Loucy (cell line): ENCODE measurements around the gene ZNF132.

ENCODE experiments used
- H2AFZ ChIP-seq: fragments of 200-600 bp; sonication (generic); 2 replicates; pipeline ENCODE4 v1.6.0; 2016; ENCODE audit warnings: antibody characterized with exemption, mild to moderate bottlenecking, low read length, moderate library complexity
- H3F3A ChIP-seq: fragments of 200-600 bp; 2 replicates; pipeline ENCODE4 v1.6.0; 2016; ENCODE audit warnings: antibody characterized with exemption, low read depth, mild to moderate bottlenecking
- H3K27me3 ChIP-seq: fragments of 200-600 bp; sonication (generic); 2 replicates; pipeline ENCODE4 v1.6.1; 2014; ENCODE audit warnings: low read length, mild to moderate bottlenecking; ENCODE audit not compliant: insufficient read depth, poor library complexity, severe bottlenecking
- H3K36me3 ChIP-seq: fragments of 200-600 bp; sonication (generic); 2 replicates; pipeline ENCODE4 v1.6.1; 2016; ENCODE audit warnings: low read length; ENCODE audit not compliant: insufficient read depth
- H3K4me1 ChIP-seq: fragments of 200-600 bp; sonication (generic); 2 replicates; pipeline ENCODE4 v1.5.1; 2014; ENCODE audit warnings: low read length, mild to moderate bottlenecking; ENCODE audit not compliant: insufficient read depth, poor library complexity, severe bottlenecking
- H3K4me2 ChIP-seq: fragments of 200-600 bp; sonication (generic); 2 replicates; pipeline ENCODE4 v1.6.0; 2014; ENCODE audit warnings: antibody characterized with exemption, low read length, low read depth, mild to moderate bottlenecking; ENCODE audit not compliant: poor library complexity, severe bottlenecking
- H3K4me3 ChIP-seq: fragments of 200-600 bp; sonication (generic); 2 replicates; pipeline ENCODE4 v1.5.1; 2014; ENCODE audit warnings: low read length, mild to moderate bottlenecking, mixed read lengths; ENCODE audit not compliant: poor library complexity, severe bottlenecking
- H3K79me2 ChIP-seq: fragments of 200-600 bp; sonication (generic); 2 replicates; pipeline ENCODE4 v1.6.1; 2014; ENCODE audit warnings: low read length; ENCODE audit not compliant: insufficient read depth
- H3K9ac ChIP-seq: fragments of 200-600 bp; sonication (generic); 2 replicates; pipeline ENCODE4 v1.6.0; 2014; ENCODE audit warnings: mild to moderate bottlenecking, low read depth, low read length, moderate library complexity; ENCODE audit not compliant: poor library complexity, severe bottlenecking
- H3K9me2 ChIP-seq: fragments of 200-600 bp; sonication (generic); replicated peaks from 2 replicates; pipeline ENCODE4 v1.6.1; 2016; ENCODE audit warnings: low read depth, low read length, mixed read lengths
- H3K9me3 ChIP-seq: fragments of 200-600 bp; sonication (generic); 2 replicates; pipeline ENCODE4 v1.6.1; 2014; ENCODE audit warnings: mild to moderate bottlenecking, antibody characterized with exemption, low read length, low read depth; ENCODE audit not compliant: insufficient read depth
- H4K20me1 ChIP-seq: fragments of 200-600 bp; sonication (generic); 2 replicates; pipeline ENCODE4 v1.6.0; 2014; ENCODE audit warnings: antibody characterized with exemption, low read length, mild to moderate bottlenecking; ENCODE audit not compliant: insufficient read depth, poor library complexity, severe bottlenecking
- CTCF ChIP-seq: fragments of 200-600 bp; sonication (generic); conservative IDR thresholded peaks from 2 replicates; pipeline ENCODE4 v1.5.1; 2014; ENCODE audit warnings: mild to moderate bottlenecking, antibody characterized with exemption, low read length
- EZH2phosphoT487 ChIP-seq: fragments of 200-600 bp; IDR thresholded peaks from 2 replicates; pipeline ENCODE4 v1.6.1; 2018; ENCODE audit warnings: antibody characterized with exemption, mild to moderate bottlenecking, moderate library complexity, borderline replicate concordance

Gene ZNF132

GRCh38 chr19:58474997-58475713 lies 35.2 kb upstream of the ZNF132 start:
- no peaks in the 10 kb centered on the region for H3F3A ChIP-seq
- no peaks in the 10 kb centered on the region for H3K9me2 ChIP-seq
- H3K4me1 ChIP-seq, result peaks cover 24% of the 10 kb centered on the region
- peak overlapping the region; percentile 83 for H3K4me2 ChIP-seq
- H4K20me1 ChIP-seq, result no peaks in the 10 kb centered on the region
- H3K79me2 ChIP-seq, result no peaks in the 10 kb centered on the region
- peak overlapping the region; percentile 93 for H3K4me3 ChIP-seq
- H3K36me3 ChIP-seq, result peaks cover 12% of the 10 kb centered on the region; the same call in 1 of the 2 replicates
- H3K9ac ChIP-seq, result peak overlapping the region; percentile 58
- no peaks in the 10 kb centered on the region for H3K9me3 ChIP-seq
- H3K27me3 ChIP-seq, result no peaks in the 10 kb centered on the region
- H2AFZ ChIP-seq, result peak overlapping the region; percentile 83
- no peak for TF ChIP-seq EZH2phosphoT487

- H3K9ac ChIP-seq, result no peak overlapping the region
- H3K27me3 ChIP-seq, result no peaks in the 10 kb centered on the region
- TF ChIP-seq CTCF, result no peak
- TF ChIP-seq EZH2phosphoT487, result no peak
- no peak overlapping the region for H2AFZ ChIP-seq
- H3K4me1 ChIP-seq, result peaks cover 24% of the 10 kb centered on the region
- H3K9me2 ChIP-seq, result no peaks in the 10 kb centered on the region
- H3F3A ChIP-seq, result no peaks in the 10 kb centered on the region
- H3K79me2 ChIP-seq, result no peaks in the 10 kb centered on the region
- peaks cover 12% of the 10 kb centered on the region; the same call in 1 of the 2 replicates for H3K36me3 ChIP-seq
- H3K4me2 ChIP-seq, result peak overlapping the region; percentile 83
- H4K20me1 ChIP-seq, result no peaks in the 10 kb centered on the region
- peak overlapping the region; percentile 93 for H3K4me3 ChIP-seq
- H3K9me3 ChIP-seq, result no peaks in the 10 kb centered on the region
These were observed 34.5 kb upstream of the ZNF132 start for GRCh38 chr19:58474291-58474996.

GRCh38 chr19:58473775-58474174 lies 33.8 kb upstream of the ZNF132 start:
- Histone ChIP-seq H4K20me1 (peaks cover 2% of the 10 kb centered on the region), H2AFZ (no peak overlapping the region), H3K4me1 (peaks cover 25% of the 10 kb centered on the region), H3K36me3 (peaks cover 12% of the 10 kb centered on the region; the same call in 1 of the 2 replicates), H3K4me3 (no peak overlapping the region), H3F3A (no peaks in the 10 kb centered on the region), H3K4me2 (no peak overlapping the region), H3K9ac (no peak overlapping the region), H3K27me3 (no peaks in the 10 kb centered on the region), H3K79me2 (peaks cover 6% of the 10 kb centered on the region; the same call in 1 of the 2 replicates), H3K9me3 (no peaks in the 10 kb centered on the region), H3K9me2 (no peaks in the 10 kb centered on the region)
- TF ChIP-seq EZH2phosphoT487 (no peak), CTCF (no peak)
